ENCODE data around the gene PHKB.

GRCh38 chr16:47574091-47575054, 113.2 kb downstream of the PHKB start:
- TF ChIP-seq, protein P1, sequence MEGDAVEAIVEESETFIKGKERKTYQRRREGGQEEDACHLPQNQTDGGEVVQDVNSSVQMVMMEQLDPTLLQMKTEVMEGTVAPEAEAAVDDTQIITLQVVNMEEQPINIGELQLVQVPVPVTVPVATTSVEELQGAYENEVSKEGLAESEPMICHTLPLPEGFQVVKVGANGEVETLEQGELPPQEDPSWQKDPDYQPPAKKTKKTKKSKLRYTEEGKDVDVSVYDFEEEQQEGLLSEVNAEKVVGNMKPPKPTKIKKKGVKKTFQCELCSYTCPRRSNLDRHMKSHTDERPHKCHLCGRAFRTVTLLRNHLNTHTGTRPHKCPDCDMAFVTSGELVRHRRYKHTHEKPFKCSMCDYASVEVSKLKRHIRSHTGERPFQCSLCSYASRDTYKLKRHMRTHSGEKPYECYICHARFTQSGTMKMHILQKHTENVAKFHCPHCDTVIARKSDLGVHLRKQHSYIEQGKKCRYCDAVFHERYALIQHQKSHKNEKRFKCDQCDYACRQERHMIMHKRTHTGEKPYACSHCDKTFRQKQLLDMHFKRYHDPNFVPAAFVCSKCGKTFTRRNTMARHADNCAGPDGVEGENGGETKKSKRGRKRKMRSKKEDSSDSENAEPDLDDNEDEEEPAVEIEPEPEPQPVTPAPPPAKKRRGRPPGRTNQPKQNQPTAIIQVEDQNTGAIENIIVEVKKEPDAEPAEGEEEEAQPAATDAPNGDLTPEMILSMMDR (IDR thresholded peaks at IDR 0.05; ENCODE audit: insufficient read depth, low read depth, low read length): no peak
- no peak for TF ChIP-seq EZH2 (IDR thresholded peaks at IDR 0.05; ENCODE audit: insufficient read depth, low read length)
